HFFc6 (cell line): Measurements from ENCODE around the gene SSTR3. TPM values are rescaled to one million over a fixed set of nuclear protein-coding genes. Genes with fewer than 3 reads are reported as not detected.

Experiments
- DNase-seq: peaks from one replicate; pipeline ENCODE4 v3.0.0-alpha.2; 2018
- H3K27ac Mint-ChIP-seq: 2 replicates; pipeline ENCODE4 v1.8.0; 2020; ENCODE audit warnings: mild to moderate bottlenecking, mixed read lengths
- H3K27me3 Mint-ChIP-seq: 2 replicates; pipeline ENCODE4 v1.8.0; 2021; ENCODE audit warnings: mild to moderate bottlenecking, moderate library complexity, mixed read lengths; ENCODE audit not compliant: insufficient read depth
- H3K36me3 Mint-ChIP-seq: 2 replicates; pipeline ENCODE4 v1.8.0; 2021; ENCODE audit warnings: low read depth, mixed read lengths
- H3K4me1 Mint-ChIP-seq: 2 replicates; pipeline ENCODE4 v1.8.0; 2020; ENCODE audit warnings: low read depth, mixed read lengths
- H3K4me3 Mint-ChIP-seq: 2 replicates; pipeline ENCODE4 v1.8.0; 2020; ENCODE audit warnings: mild to moderate bottlenecking, moderate library complexity, mixed read lengths
- H3K9me3 Mint-ChIP-seq: 2 replicates; pipeline ENCODE4 v1.8.0; 2020; ENCODE audit warnings: mild to moderate bottlenecking, mixed read lengths
- CTCF ChIP-seq: fragments of 200-600 bp; sonication (generic); IDR thresholded peaks from 2 replicates; pipeline ENCODE4 v1.5.0; 2021; ENCODE audit warnings: antibody characterized with exemption, mild to moderate bottlenecking
- total RNA-seq, 6 experiments: library from RNA; stranded (reverse); fragmentation: NEBNext Ultra II Directional; extraction: Animal tissue kit (Norgen Biotek cat#: 25700); gene quantifications; 2 replicates in 1 of 6; 3 replicates in 5 of 6; pipeline ENCODE4 v1.2.3, GENCODE V29; 2021

The SSTR3 gene
- total RNA-seq, 6 experiments from 2014 or later = not detected

- TF ChIP-seq CTCF = peak; percentile 48
- peaks cover 22% of the 10 kb centered on the region for H3K27me3 Mint-ChIP-seq
- no peaks in the 10 kb centered on the region for H3K36me3 Mint-ChIP-seq
- H3K27ac Mint-ChIP-seq = no peak overlapping the region; the same call in 1 of the 2 replicates
- no peak for DNase-seq
- H3K4me3 Mint-ChIP-seq = no peak overlapping the region
- H3K9me3 Mint-ChIP-seq = no peaks in the 10 kb centered on the region
- peaks cover 6% of the 10 kb centered on the region for H3K4me1 Mint-ChIP-seq
Observed at GRCh38 chr22:37169947-37170688, 42.2 kb downstream of the SSTR3 start.

- H3K4me1 Mint-ChIP-seq = peaks cover 6% of the 10 kb centered on the region
- peaks cover 21% of the 10 kb centered on the region for H3K27me3 Mint-ChIP-seq
- H3K27ac Mint-ChIP-seq = no peak overlapping the region; the same call in 1 of the 2 replicates
- no peak for DNase-seq
- H3K36me3 Mint-ChIP-seq = no peaks in the 10 kb centered on the region
- no peak for TF ChIP-seq CTCF
- H3K9me3 Mint-ChIP-seq = no peaks in the 10 kb centered on the region
- H3K4me3 Mint-ChIP-seq = no peak overlapping the region
Observed at GRCh38 chr22:37169406-37169805, 42.9 kb downstream of the SSTR3 start.

- Mint-ChIP-seq H3K27ac (no peak overlapping the region), H3K27me3 (peaks cover 18% of the 10 kb centered on the region), H3K4me3 (no peak overlapping the region), H3K9me3 (no peaks in the 10 kb centered on the region), H3K36me3 (no peaks in the 10 kb centered on the region), H3K4me1 (peaks cover 6% of the 10 kb centered on the region)
- no peak for DNase-seq
- TF ChIP-seq CTCF = no peak
Observed at GRCh38 chr22:37167981-37168647, 44.2 kb downstream of the SSTR3 start.

GRCh38 chr22:37167176-37167980, 44.9 kb downstream of the SSTR3 start:
- Mint-ChIP-seq H3K27ac (no peak overlapping the region), H3K4me1 (peaks cover 6% of the 10 kb centered on the region), H3K36me3 (no peaks in the 10 kb centered on the region), H3K4me3 (no peak overlapping the region), H3K9me3 (no peaks in the 10 kb centered on the region), H3K27me3 (peaks cover 21% of the 10 kb centered on the region)
- no peak for TF ChIP-seq CTCF
- no peak for DNase-seq

- Mint-ChIP-seq H3K4me3 (no peak overlapping the region), H3K4me1 (peaks cover 6% of the 10 kb centered on the region), H3K27ac (no peak overlapping the region), H3K9me3 (no peaks in the 10 kb centered on the region), H3K27me3 (peaks cover 23% of the 10 kb centered on the region), H3K36me3 (no peaks in the 10 kb centered on the region)
- peak; percentile 95 for TF ChIP-seq CTCF
- peak; percentile 56 for DNase-seq
Observed at GRCh38 chr22:37166675-37167066, 45.6 kb downstream of the SSTR3 start.
